GM18873 (cell line): Measurements from ENCODE around the gene TAOK1.
"Not testable (repeated sequence)": the region's sequence is repeated elsewhere in the genome, so short reads cannot be mapped to it uniquely, and the experiment has no call there.

Source experiments
- ATAC-seq: cut with Tn5 transposase; IDR thresholded peaks from one replicate; pipeline ENCODE4 v1.9.1; 2021; ENCODE audit warnings: mild to moderate bottlenecking, moderate library complexity, moderate number of reproducible peaks; ENCODE audit not compliant: unreplicated experiment, low FRiP score

TAOK1 gene

DNA sequence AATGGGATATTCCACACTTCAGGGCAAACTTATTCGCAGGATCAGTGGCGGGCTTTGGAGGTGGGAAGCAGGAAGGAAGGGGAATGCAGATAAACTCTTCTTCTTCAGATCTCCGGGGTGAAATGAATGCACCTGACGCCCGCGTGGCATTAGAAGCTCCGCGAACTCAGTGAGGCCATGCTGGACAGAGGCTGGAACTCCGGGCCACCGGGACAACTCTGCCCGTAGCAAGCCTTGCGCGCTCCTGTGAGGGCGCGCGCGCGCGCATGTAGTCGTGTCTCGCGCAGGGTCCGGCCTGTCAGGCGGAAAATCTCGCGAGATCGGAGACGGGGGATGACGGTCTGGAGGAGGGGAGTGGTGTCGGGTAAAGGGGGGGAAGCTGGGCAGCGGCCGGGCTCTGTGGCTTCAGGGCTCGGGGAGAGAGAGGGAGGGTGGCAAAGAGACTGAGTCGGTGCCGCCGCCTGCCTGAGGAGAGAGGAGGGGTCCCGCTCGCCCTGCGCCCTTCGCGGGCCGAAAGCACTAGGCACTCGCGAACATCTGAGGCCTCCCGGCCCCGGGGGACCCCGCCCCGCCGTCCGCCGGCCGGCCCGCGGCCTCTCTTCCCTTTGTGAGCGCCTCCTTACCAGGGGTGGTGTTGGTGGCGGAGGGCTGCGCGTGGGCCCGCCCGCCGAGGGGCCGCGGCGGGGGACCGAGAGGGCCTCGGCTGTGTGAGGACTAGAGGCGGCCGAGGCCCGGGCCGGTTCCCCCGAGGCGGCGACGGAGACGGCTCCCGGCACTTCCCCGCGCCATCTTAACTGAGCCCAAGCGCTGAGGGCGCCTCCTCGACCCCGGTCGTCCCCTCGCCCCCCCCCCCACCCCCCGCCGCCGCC, at the start of gene TAOK1:
Gene TAOK1 (plus strand): TSS at position 382 of the 869 bp plus-strand sequence. CDS start 61,186 bp downstream, outside the sequence.
- no peak for ATAC-seq

DNA sequence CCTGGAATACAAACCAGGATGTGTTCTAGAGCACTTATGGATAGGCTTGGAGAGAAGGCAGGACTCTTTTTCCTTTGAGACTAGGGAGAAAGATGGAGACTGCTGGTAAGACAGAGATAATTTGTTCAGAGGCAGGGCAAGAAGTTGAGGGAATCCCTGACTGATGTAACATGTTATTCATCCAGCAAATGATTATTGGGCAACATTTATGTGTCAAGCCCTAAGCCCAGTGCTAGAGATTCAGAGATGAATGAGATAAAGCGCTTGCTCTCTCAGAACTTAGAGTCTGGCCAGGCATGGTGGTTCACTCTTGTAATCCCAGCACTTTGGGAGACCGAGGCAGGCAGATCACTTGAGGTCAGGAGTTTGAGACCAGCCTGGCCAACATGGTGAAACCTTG, 48.4 kb upstream of the TAOK1 start:
- no peak for ATAC-seq

DNA sequence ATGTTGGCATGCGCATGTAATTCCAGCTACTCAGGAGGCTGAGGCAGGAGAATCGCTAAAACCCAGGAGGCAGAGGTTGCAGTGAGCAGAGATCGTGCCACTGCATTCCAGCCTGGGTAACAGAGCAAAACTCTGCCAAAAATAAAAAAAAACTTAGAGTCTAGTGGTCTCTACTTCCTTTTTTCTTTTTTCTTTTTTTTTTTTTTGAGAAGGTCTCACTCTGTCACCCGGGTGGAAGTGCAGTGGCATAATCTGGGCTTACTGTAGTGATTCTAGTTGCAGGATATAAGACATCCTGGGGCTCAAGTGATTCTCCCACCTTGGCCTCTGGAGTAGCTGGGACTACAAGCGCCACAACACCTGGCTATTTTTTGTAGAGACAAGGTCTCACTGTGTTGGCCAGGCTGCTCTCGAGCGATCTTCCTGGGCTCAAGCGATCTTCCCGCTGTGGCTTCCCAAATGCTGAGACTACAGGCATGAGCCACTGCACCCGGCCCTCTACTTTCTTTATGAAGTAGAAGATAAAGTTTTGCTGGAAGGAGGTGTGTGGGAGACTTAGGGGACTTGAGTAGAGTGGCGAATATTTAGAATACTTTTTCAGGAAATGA, 47.9 kb upstream of the TAOK1 start:
- ATAC-seq: no peak

DNA sequence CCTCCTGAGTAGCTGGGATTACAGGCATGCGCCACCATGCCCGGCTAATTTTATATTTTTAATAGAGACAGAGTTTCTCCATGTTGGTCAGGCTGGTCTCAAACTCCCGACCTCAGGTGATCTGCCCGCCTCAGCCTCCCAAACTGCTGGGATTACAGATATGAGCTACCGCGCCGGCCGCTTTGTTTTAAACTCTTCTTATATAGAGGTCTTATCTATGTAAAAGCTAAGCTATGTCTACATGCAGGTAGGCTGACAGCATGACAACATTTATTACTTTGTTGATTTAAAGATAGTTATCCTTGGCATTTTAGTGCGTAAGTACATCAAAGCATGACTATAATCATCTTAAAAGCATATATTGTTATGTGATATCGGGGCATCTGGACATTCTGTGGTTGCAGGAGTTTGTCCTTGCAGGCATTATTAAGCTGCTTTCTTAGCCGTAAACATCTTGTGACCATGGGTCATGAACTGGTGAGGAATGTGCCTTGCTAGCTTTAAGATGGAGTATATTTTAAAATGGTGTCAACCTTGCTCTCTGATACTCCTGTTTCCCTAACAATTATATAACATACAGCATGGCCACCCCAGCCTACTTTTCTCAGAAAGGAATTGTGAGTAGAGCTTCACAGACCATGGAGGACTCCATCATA, 45.8 kb upstream of the TAOK1 start:
- no peak for ATAC-seq

DNA sequence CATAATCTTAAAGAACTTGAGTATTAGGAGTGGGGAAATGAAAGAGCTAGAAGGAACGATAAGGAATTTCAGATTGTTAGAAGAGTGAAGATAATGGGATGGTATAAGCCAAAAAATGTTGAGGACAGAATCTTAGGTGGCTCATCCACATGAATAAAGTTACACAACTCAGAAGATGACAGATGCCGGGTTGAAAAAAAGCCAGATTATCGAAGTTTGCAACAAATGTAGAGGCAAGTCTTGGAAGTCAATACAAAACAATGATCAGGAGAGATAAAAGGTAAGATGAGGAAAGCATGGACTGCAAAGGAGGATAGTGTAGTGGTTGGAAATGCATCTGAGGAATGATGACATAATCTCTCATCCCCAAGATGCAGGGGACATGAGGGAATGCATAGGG, 45.1 kb upstream of the TAOK1 start:
- ATAC-seq: no peak

DNA sequence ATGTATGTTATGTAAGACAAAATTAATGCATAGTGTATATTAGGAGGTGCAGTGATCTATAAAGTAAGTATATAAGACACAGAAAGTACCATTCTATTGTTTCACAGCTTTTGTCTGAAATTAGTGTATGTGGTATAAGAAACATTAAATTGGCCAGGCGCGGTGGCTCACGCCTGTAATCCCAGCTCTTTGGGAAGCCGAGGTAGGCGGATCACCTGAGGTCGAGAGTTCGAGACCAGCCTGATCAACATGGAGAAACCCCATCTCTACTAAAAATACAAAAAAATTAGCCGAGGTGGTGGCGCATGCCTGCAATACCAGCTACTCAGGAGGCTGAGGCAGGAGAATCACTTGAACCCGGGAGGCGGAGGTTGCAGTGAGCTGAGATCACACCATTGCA, 44.7 kb upstream of the TAOK1 start:
- ATAC-seq: not testable (repeated sequence)

DNA sequence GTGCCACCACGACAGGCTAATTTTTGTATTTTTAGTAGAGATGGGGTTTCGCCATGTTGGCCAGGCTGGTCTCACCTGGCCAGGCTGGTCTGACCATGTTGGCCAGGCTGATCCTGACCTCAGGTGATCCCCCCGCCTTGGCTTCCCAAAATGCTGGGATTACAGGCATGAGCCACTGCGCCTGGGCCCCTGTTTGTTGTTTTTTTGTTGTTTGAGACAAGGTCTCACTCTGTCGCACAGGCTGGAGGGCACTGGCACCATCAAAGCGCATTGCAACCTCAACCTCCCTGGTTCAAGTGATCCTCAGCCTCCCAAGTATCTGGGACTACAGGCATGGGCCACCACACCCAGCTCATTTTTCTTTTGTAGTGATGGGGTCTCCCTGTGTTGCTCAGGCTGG, 43.7 kb upstream of the TAOK1 start:
- ATAC-seq: no peak

DNA sequence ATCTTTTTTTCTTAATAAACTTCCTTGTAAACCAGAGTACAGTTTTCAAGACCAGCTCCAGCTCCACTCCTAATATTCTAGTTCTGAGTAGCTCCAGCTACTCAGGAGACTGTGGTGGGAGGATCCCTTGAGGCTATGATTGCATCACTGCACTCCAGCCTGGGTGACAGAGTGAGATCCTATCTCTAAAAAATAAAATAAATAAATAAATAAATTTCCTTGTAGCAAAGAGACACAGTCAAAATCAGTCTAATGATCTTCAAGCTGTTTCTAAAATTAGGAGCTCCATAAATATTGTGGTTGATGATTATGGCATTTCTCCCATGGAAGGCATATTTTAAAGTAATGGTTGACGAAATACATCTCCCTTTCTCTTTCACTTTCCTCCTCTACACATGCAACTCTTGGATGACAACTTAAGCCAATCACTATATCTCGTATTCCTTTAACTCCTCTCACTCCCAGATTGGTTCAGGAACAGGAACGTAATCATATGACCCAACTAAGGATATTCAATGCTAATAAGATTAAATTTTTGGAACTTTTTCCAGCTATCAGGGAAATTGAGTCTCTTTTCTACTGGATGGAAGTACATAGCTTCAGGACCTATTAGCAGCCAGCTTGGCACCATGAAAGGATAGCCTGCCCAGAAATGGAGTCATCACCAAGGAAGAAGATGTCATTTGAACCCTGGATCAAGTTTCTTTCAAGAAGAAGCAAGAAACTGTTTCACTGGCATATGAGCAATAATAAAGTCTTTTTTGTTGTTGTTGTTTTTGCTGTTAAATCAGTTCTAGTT, 42.1 kb upstream of the TAOK1 start:
- ATAC-seq: no peak

DNA sequence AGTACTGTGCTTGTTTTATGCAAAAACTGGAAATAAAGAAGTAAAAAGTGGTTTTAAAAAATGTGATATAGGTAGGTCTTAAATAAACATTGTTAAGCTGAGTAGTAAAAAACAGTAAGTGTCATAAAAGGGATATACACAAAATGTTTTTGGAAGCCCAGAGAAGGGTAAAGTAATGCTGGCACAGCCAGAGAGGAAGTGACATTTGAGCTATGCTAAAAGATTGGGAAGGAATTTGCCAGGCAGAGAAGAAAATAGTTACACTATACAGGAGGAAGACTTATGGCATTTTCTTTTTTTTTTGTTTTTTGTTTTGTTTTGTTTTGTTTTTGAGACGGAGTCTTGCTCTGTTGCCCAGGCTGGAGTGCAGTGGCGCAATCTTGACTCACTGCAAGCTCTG, 40.8 kb upstream of the TAOK1 start:
- no peak for ATAC-seq

DNA sequence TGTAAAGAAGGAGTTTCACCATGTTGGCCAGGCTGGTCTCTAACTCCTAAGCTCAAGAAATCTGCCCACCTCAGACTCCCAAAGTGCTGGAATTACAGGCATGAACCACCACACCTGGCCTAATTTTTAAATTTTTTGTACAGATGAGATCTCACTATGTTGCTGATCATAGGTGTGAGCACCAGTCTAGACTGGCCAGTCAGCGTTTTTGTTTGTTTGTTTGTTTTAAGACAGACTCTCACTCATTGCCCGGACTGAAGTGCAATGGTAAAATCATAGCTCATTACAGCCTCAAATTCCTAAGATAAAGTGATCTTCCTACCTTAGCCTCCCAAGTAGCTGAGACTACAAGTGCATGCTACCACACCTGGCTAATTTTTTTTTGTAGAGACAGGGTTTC, 38.0 kb upstream of the TAOK1 start:
- no peak for ATAC-seq

DNA sequence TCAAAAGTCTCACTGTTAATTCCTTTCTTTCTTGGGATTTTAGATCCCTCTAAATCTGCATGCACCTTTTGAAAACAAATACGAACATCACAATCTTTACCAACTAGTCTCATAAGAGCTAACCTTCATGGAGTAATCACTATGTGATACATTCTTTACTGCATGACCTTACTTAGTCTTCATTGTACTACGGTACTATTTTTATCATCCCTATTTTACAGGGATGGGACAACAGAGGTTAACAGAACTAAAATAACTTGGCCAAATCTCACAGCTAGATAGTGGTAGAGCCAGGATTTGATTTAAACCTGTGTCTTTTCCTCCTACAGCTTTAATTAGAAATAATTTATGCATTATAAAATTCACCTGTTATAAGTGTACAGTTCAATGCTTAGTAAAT, 32.9 kb upstream of the TAOK1 start:
- no peak for ATAC-seq

DNA sequence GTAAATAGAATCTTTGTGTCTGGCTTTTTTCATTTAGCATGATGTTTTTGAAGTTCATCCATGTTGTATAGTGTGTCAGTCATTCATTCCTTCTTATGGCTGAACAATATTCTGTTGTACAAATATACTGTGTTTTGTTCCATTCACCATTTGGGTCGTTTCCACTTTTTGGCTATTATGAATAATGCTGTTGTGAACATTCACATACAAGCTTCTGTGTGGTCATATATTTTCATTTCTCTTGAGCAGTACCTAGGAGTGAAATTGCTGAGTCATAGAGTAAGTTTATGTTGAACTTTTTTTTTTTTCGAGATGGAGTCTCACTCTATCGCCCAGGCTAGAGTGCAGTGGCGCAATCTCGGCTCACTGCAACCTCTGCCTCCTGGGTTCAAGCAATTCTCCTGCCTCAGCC, 32.3 kb upstream of the TAOK1 start:
- no peak for ATAC-seq

DNA sequence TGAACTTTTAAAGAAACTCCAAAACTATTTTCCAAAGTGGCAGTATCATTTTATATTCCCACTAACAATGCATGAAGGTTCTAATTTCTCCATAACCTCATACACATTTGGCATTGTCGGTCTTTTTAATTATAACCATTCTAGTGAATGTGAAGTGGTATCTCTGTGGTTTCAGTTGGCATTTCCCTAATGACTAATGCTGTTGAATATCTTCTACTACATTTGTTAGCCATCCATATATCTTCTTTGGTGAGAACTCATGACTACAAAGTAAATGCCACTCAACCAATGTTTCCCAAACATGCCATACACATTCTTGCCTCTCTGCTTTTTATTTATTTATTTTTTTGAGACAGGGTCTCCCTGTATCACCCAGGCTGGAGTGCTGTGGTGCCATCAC, 31.7 kb upstream of the TAOK1 start:
- ATAC-seq: no peak

DNA sequence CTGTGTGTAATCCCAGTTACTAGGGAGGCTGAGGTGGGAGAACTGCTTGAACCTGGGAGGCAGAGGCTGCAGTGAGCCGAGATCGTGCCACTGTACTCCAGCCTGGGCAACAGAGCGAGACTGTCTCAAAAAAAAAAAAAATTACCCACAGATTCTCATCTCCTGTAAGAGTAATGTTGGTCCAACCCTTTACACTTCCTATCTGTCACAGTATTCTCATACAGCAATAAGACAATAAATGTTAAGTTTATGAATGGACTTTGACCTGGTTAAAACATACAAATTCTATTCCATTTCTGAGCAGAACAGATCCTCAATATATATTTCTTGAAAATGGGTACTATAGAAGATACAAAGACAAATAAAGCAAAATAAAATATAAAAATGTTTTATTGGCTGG, 30.4 kb upstream of the TAOK1 start:
- ATAC-seq: no peak

DNA sequence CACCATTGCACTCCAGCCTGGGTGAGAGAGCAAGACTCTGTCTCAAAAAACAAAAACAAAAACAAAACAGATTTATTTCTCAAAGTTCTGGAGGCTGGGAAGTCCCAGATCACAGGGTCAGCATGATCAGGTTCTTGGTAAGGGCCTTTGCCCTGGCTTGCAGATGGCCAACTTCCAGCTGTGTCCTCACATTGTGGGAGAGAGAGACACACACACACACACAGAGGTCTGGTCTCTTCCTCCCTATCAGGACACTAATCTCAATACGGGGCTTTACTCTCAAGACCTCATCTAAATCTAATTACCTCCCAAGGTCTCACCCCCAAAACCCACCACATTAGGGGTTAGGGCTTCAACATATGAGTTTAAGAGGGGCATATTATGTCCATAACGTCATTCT, 26.4 kb upstream of the TAOK1 start:
- ATAC-seq: no peak

DNA sequence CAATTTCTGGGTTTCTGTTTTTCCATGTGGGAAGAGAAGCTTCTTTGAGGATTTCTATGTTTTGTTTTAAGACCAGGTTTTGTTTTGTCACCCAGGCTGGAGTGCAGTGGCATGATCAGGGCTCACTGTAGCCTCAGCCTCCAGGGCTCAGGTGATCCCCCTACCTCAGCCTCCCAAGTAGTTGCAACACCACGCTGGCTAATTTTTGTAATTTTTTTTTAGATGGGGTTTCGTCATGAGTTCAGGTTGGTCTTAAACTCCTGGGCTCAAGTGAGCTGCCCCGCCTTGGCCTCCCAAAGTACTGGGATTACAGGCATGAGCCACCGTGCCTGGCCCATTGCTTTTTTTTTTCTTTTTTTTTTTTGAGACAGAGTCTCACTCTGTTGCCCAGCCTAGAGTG, 25.5 kb upstream of the TAOK1 start:
- ATAC-seq: no peak

DNA sequence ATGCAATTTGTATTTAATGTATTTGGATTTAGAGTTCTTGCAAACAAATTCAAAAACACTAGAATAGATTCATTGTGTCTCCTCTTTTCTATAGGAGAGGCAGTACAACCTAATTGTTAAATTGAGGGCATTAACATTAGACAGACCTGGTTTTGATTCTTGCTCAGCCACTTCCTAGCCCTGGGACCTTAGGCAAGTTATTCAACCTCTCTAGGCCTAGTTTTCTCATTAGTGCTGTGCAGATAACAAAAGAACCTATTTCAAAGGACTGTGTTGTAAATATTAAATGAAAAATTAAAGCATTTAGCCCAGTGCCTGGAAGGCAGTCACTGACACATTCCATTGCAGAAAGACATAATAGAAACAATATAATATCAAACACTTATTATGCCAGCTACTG, 22.0 kb upstream of the TAOK1 start:
- ATAC-seq: no peak

DNA sequence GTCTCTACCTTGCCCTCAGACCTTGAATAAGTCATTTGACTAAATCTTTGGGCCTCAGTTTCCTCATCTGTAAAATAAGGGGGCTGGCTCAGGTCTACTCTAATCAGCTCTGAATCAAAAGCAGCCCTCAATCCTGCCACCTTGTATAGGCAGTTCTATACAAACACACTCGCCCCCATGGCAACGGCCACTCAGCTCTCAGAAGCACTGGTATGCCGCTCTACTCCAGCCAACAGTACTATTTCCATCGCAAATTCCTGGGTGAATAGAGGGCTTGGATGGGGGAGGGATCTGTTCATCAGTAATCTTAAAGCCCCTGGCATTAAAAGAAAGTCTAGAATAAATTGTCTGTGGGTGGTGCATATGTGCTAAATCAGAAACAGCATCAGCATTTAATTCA, 21.2 kb upstream of the TAOK1 start:
- no peak for ATAC-seq

DNA sequence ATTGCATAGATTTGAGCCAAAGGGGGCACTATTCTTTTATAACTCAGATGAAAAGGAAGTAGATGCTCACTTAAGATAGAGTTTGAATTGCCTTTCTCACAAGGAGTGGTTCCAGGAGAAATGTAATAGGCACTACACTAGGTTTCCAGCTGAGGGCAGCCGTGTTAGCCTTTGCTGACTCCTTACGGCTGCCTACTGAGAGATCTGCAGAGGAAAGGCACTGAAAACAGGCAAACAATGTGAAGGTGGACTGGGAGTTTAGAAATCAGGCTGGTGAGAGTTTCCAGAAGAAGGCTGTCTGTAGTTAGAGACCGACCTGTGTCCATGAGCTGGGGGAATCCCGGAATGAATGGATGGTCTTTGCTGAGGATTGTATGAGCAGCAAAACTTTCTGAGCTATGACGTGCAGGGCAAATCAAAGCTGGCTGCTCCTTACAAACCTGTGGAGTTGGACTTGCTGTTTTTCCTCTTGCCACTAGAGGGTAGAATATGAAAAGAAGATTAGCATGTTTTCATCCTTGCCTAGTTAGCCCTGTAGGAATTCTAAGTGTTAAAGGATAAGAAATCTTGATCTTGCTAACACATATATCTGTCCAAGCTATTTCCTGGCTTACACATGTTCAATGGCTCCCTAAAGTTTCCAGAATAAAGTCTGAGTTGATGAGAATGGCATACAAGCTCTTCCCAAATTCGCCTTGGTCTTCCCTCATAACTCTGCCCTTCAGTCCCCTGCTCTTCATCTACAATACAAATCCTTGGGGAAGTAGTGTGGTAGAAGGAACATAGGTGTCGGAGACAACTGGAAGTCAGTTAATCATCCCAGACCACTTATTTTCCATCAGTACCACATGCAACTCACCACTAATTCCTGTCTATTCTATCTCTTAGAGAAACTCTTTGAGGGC, 20.1 kb upstream of the TAOK1 start:
- no peak for ATAC-seq
